Left renal pelvis (tissue), 4 donors: ENCODE data around the gene ADD3. TPM values are rescaled to one million over a fixed set of nuclear protein-coding genes. Genes with fewer than 3 reads are reported as not detected.
A peak's percentile ranks its signal among the peaks of the same experiment; 100 is the strongest.

ENCODE experiments used
- DNase-seq, 4 donors: peaks; one replicate each; pipeline ENCODE4 v3.0.0-alpha.2; 2013; ENCODE audit warnings: low read depth in 4 of 4, low spot score in 3 of 4
- polyA plus RNA-seq, 4 donors: library from polyadenylated mRNA; unstranded; fragments of 120-200 nt; gene quantifications; one replicate each; pipeline ENCODE4 v1.2.1, GENCODE V29; 2013; ENCODE audit not compliant: insufficient read length in 4 of 4

The ADD3 gene
- polyA plus RNA-seq, 4 donors, result 266 to 277 (median 273) TPM

- DNase-seq, result no peak
Measured at GRCh38 chr10:110058212-110058611, 50.4 kb downstream of the ADD3 start.

DNA sequence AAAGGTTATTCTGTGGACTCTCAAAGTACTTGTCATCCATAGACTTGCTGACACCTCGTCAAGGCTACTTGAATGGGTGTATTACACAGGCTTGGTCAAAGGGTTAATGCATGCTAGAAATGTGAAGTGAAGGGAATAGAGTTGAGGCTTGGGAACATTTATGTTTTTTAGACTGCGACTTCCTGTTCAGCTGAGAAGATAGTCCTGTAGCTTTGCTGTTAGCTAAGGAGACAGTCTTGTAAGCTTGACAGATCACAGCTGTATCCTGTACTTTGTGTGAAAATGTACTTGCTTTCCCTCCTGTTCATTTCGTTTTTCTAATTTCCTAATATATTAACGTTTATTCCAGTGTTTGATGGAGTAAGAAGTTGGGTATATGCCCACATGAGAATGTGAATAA, 52.1 kb downstream of the ADD3 start:
- peak in 1 of 4 donors; percentile 36 for DNase-seq

DNA sequence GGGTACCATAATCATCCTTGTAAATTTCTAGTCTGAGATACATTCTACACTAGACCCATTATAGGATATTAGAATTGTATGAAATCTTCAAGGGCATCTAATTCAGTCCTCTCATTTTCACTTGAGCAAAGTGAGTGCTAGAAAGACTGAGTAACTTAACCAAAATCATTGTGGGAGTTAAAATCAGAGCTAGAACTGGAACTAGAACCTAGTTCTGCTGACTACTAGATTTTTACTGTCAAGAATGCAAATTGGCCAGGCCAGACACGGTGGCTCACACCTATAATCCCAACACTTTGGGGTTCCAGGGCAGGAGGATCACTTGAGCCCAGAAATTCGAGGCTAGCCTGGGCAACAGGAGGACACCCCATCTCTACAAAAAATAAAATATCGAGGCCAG, 53.9 kb downstream of the ADD3 start:
- no peak for DNase-seq

GRCh38 chr10:110065269-110065668, 57.5 kb downstream of the ADD3 start:
- DNase-seq, result no peak

GRCh38 chr10:110067960-110068770, 60.4 kb downstream of the ADD3 start:
- no peak for DNase-seq

GRCh38 chr10:110068780-110069179, 61.0 kb downstream of the ADD3 start:
- DNase-seq, result no peak

- DNase-seq, result no peak
Measured at GRCh38 chr10:110069502-110069982, 61.8 kb downstream of the ADD3 start.

DNA sequence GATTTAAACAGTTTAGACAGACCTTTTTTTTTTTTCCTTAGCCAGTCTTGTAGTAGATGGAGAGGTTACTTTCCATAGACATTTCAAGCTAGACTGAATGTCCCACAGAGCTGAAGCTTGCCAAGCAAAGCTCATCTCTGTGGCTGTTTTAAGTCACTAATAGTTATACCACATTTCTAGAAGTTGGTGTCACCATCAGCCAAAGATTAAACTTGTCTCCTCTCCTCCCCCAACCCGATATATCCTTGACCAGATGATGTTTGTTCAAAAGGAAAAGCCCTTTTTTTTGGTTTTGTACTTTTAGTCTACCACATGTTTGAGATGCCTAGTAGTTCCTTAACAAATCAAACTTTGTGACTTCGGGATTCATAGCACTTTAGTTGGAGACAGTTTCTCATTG, 66.1 kb downstream of the ADD3 start:
- DNase-seq, result no peak

GRCh38 chr10:110074298-110074697, 66.5 kb downstream of the ADD3 start:
- no peak for DNase-seq

- peak in 3 of 4 donors; percentile 26 to 50 (median 49) for DNase-seq
Measured at GRCh38 chr10:110074758-110075671, 67.2 kb downstream of the ADD3 start.

DNA sequence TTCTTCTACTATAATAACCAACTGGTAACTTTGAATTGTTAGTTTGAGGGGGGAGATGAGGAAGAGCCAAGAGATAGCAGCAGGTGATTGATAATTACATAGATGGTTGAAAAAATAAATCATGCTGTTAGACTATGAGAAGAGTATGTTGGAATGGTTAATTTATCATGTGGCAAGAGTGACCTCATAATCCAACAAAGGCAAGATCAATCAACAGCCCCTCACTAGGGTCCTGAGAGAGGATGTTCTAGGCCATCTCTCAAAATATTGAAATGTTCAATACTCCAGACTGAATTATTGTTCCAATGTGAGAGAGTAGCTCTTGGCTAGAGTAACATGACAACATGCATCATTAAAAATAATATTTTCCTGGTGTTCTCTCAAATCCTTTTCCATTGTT, 67.9 kb downstream of the ADD3 start:
- DNase-seq, result no peak

GRCh38 chr10:110076559-110077318, 69.0 kb downstream of the ADD3 start:
- no peak for DNase-seq

DNA sequence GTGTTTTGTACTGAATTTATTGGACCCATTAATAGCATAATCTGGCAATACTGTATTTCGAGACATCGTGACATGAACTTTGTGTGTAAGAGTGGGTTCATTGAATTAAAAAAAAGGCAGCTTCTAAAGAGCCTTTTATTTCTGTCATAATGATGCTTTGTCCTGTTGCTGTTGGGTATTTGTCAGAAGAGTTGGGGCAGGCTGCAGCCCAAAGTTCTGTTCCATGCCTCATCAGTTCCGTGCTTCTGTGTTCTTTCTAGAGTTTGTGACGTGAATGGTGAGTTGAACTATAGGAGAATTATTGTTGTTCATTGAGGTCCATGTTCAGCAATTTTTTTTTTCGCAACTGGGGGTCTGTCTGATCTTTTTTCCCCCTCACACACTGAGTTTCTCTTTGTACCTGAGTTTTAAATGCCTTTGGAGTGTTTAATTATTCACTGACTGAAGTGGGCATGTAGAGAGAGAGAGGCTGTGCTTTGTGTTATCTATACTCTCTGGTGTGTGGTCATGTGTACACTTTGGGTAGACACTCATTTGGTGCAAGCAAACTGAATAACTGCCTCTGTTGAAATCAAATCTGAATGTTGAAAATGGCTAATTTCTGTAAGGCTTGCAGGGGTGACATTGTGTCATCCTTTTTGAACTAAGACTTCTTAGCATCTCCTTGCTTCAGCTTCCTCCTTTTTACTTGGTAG, 69.8 kb downstream of the ADD3 start:
- no peak for DNase-seq

- DNase-seq, result no peak
Measured at GRCh38 chr10:110078317-110078716, 70.5 kb downstream of the ADD3 start.

- DNase-seq, result no peak
Measured at GRCh38 chr10:110081911-110082310, 74.1 kb downstream of the ADD3 start.

GRCh38 chr10:110083884-110084283, 76.1 kb downstream of the ADD3 start:
- DNase-seq, result no peak

DNA sequence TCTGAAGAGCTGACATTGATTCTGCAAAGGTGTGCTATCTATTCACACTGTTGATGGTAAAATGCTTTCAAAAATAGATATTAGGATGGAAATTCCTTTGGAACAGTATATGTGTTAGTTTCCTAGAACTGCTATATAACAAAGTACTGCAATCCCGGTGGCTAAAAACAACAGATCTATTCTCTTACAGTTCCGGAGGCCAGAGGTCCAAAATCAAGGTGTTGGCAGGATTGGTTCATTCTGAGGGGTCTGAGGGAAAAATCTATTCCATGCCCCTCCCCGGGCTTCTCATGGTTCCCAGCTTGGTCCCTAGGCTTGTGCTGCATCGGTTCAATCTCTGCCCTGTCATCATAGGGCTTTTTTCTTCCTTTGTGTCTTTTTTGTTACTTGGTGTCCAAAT, 79.9 kb downstream of the ADD3 start:
- DNase-seq, result no peak

- no peak for DNase-seq
Measured at GRCh38 chr10:110088367-110089104, 80.8 kb downstream of the ADD3 start.

DNA sequence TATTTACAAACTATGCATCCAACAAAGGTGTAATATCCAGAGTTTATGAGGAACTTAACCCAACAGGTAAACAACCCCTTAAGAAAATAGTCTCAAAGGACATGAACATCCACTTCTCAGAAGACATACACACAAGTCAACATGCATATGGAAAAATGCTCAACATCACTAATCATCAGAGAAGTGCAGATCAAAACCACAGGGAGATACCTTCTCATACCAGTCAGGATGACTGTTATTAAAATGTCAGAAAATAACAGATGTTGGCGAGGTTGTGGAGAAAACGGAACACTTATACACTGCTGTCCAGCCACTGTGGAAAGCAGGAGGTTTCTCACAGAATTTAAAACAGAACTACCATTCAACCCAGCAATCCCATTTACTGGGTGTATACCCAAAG, 84.0 kb downstream of the ADD3 start:
- DNase-seq, result no peak

DNA sequence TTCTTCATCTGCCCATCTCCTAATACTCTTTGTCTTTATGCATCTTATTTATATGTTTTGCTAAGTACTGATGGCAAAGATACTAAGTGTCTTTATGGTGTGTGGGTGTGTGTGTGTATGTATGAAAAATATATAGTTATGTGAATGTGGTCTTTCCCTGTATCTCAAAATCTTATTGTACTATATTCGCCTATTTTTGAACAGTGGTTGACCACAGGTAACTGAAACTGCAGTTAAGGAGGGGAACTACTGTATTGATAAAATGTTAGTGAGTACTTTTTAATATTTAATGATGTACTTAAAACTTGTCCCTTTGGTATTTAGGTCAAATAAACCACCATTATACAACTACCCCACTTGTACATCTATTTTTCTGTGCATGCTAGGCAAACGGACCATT, 85.9 kb downstream of the ADD3 start:
- no peak for DNase-seq
